GM21786 (cell line): Measurements from ENCODE around the gene NPR2.

Source experiments
- ATAC-seq: cut with Tn5 transposase; IDR thresholded peaks from one replicate; pipeline ENCODE4 v1.9.1; 2021; ENCODE audit not compliant: unreplicated experiment

NPR2 gene

GRCh38 chr9:35852876-35853865 is 61.8 kb downstream of the NPR2 start:
- no peak for ATAC-seq

GRCh38 chr9:35854091-35854762 is 62.8 kb downstream of the NPR2 start:
- ATAC-seq: no peak

GRCh38 chr9:35856206-35856605 is 64.8 kb downstream of the NPR2 start:
- no peak for ATAC-seq

GRCh38 chr9:35856882-35857281 is 65.5 kb downstream of the NPR2 start:
- no peak for ATAC-seq

- ATAC-seq: no peak
Observed at GRCh38 chr9:35858458-35858857, 67.1 kb downstream of the NPR2 start.
